HUES48 (cell line): ENCODE results near the gene INPP5A.
A peak's percentile ranks its signal among the peaks of the same experiment; 100 is the strongest.
"Not testable (repeated sequence)": the region's sequence is repeated elsewhere in the genome, so short reads cannot be mapped to it uniquely, and the experiment has no call there.

ENCODE experiments used
- H3K27ac ChIP-seq: one replicate; pipeline ENCODE4 v1.7.0; 2013; ENCODE audit warnings: low read depth, low read length, inconsistent platforms
- H3K27me3 ChIP-seq: 2 replicates; pipeline ENCODE4 v1.6.1; 2013; ENCODE audit warnings: mild to moderate bottlenecking, low read length; ENCODE audit not compliant: control insufficient read depth, insufficient read depth
- H3K36me3 ChIP-seq: 2 replicates; pipeline ENCODE4 v1.6.1; 2013; ENCODE audit warnings: low read length; ENCODE audit not compliant: control insufficient read depth, insufficient read depth
- H3K4me1 ChIP-seq: 2 replicates; pipeline ENCODE4 v1.6.1; 2013; ENCODE audit warnings: mild to moderate bottlenecking, low read length; ENCODE audit not compliant: control insufficient read depth, insufficient read depth
- H3K4me3 ChIP-seq: 2 replicates; pipeline ENCODE4 v1.5.1; 2013; ENCODE audit warnings: mild to moderate bottlenecking, low read depth, low read length
- H3K9ac ChIP-seq: 2 replicates; pipeline ENCODE4 v1.6.1; 2013; ENCODE audit warnings: mild to moderate bottlenecking, low read depth, low read length, moderate library complexity
- H3K9me3 ChIP-seq: 2 replicates; pipeline ENCODE4 v1.6.1; 2013; ENCODE audit warnings: low read length; ENCODE audit not compliant: control insufficient read depth, insufficient read depth

The INPP5A gene

GRCh38 chr10:132742167-132742836 is 204.7 kb downstream of the INPP5A start:
- Histone ChIP-seq H3K9ac (no peak overlapping the region), H3K27me3 (no peaks in the 10 kb centered on the region), H3K9me3 (no peaks in the 10 kb centered on the region), H3K4me1 (peaks cover 22% of the 10 kb centered on the region), H3K36me3 (no peaks in the 10 kb centered on the region), H3K4me3 (no peak overlapping the region), H3K27ac (no peak overlapping the region)

- Histone ChIP-seq H3K4me3 (no peak overlapping the region), H3K36me3 (no peaks in the 10 kb centered on the region), H3K27me3 (no peaks in the 10 kb centered on the region), H3K9ac (no peak overlapping the region), H3K9me3 (no peaks in the 10 kb centered on the region), H3K4me1 (peaks cover 23% of the 10 kb centered on the region), H3K27ac (no peak overlapping the region)
Measured at GRCh38 chr10:132742837-132743194, 205.2 kb downstream of the INPP5A start.

- not testable (repeated sequence) for H3K27ac ChIP-seq
Measured at GRCh38 chr10:132743196-132743924, 205.8 kb downstream of the INPP5A start.

GRCh38 chr10:132743925-132744490 is 206.4 kb downstream of the INPP5A start:
- Histone ChIP-seq H3K9me3 (no peaks in the 10 kb centered on the region), H3K4me1 (peaks cover 23% of the 10 kb centered on the region), H3K4me3 (no peak overlapping the region), H3K9ac (no peak overlapping the region), H3K27me3 (no peaks in the 10 kb centered on the region), H3K36me3 (no peaks in the 10 kb centered on the region), H3K27ac (no peak overlapping the region)

More at GRCh38 chr10:132743196-132743924, 205.8 kb downstream of the INPP5A start:
- not testable (repeated sequence) for H3K9ac ChIP-seq, H3K27me3 ChIP-seq, H3K36me3 ChIP-seq, H3K9me3 ChIP-seq, H3K4me3 ChIP-seq
- H3K4me1 ChIP-seq, result peaks cover 23% of the 10 kb centered on the region

- Histone ChIP-seq H3K36me3 (no peaks in the 10 kb centered on the region), H3K4me1 (peaks cover 23% of the 10 kb centered on the region), H3K9ac (no peak overlapping the region), H3K27ac (no peak overlapping the region), H3K9me3 (no peaks in the 10 kb centered on the region), H3K4me3 (no peak overlapping the region), H3K27me3 (no peaks in the 10 kb centered on the region)
Measured at GRCh38 chr10:132744839-132745238, 207.3 kb downstream of the INPP5A start.

GRCh38 chr10:132745511-132745910 is 207.9 kb downstream of the INPP5A start:
- Histone ChIP-seq H3K9ac (no peak overlapping the region), H3K27ac (no peak overlapping the region), H3K4me1 (peaks cover 23% of the 10 kb centered on the region), H3K36me3 (no peaks in the 10 kb centered on the region), H3K9me3 (no peaks in the 10 kb centered on the region), H3K27me3 (no peaks in the 10 kb centered on the region), H3K4me3 (no peak overlapping the region)

- no peak overlapping the region for H3K9ac ChIP-seq
- no peaks in the 10 kb centered on the region for H3K27me3 ChIP-seq
- no peak overlapping the region for H3K4me3 ChIP-seq
- peak overlapping the region; percentile 21 for H3K27ac ChIP-seq
- peaks cover 23% of the 10 kb centered on the region for H3K4me1 ChIP-seq
- H3K9me3 ChIP-seq, result no peaks in the 10 kb centered on the region
- no peaks in the 10 kb centered on the region for H3K36me3 ChIP-seq
Measured at GRCh38 chr10:132745971-132746370, 208.4 kb downstream of the INPP5A start.

GRCh38 chr10:132746386-132746785 is 208.8 kb downstream of the INPP5A start:
- Histone ChIP-seq H3K27me3 (no peaks in the 10 kb centered on the region), H3K9me3 (no peaks in the 10 kb centered on the region), H3K27ac (peak overlapping the region; percentile 70), H3K36me3 (no peaks in the 10 kb centered on the region), H3K4me1 (peaks cover 23% of the 10 kb centered on the region), H3K4me3 (no peak overlapping the region), H3K9ac (no peak overlapping the region)

- H3K4me1 ChIP-seq, result peaks cover 23% of the 10 kb centered on the region
- no peaks in the 10 kb centered on the region for H3K27me3 ChIP-seq
- no peak overlapping the region for H3K4me3 ChIP-seq
- H3K27ac ChIP-seq, result peak overlapping the region; percentile 70
- H3K9me3 ChIP-seq, result no peaks in the 10 kb centered on the region
- H3K9ac ChIP-seq, result no peak overlapping the region
- no peaks in the 10 kb centered on the region for H3K36me3 ChIP-seq
Measured at GRCh38 chr10:132746801-132747625, 209.4 kb downstream of the INPP5A start.

GRCh38 chr10:132748135-132748534 is 210.5 kb downstream of the INPP5A start:
- peaks cover 14% of the 10 kb centered on the region for H3K4me1 ChIP-seq
- no peak overlapping the region for H3K4me3 ChIP-seq
- no peak overlapping the region for H3K27ac ChIP-seq
- H3K9ac ChIP-seq, result no peak overlapping the region
- no peaks in the 10 kb centered on the region for H3K36me3 ChIP-seq
- no peaks in the 10 kb centered on the region for H3K27me3 ChIP-seq
- H3K9me3 ChIP-seq, result no peaks in the 10 kb centered on the region
